ENCODE results near the gene SLC35A3.
"Not testable (repeated sequence)": the region's sequence is repeated elsewhere in the genome, so short reads cannot be mapped to it uniquely, and the experiment has no call there.

SLC35A3 gene

DNA sequence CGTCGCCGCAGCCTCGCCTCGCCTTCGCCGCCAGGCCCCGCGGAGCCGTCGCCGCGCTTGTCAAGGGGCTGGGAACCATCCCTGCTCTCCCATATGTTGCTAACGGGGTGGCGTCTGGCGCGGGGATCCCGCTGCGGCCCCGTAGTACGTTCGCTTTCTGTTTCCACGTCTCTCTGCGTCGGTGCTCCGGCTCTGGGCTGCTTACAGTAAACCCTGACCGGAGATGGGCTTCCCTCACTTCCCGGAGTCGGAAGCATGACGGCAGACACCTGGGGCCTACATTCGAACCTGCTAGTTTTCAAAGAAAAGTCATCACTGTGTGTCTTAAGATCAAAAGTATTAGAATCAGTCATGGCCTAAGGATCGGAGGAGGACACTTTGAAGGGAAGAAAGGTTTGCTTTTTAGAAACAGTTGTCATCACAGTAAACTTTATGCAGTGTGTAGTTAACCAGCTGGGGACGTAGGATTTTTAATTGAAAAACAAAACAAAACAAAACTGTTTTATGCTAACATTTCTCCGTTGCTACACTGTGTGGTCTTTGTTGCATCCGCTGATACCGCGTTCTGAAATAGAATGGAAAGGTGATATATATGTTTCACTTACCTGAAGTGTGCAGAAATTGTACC, 69.0 kb downstream of the SLC35A3 start:
- Histone ChIP-seq H3K27me3 (replicated peaks; ENCODE audit: insufficient read depth, low read length) (no peaks in the 10 kb centered on the region), H3K79me2 (ENCODE audit: low read length) (peaks cover 68% of the 10 kb centered on the region), H2AFZ (ENCODE audit: low read length) (no peak overlapping the region), H4K20me1 (ENCODE audit: insufficient read depth, low read length) (no peaks in the 10 kb centered on the region), H3K4me1 (ENCODE audit: low read length) (no peaks in the 10 kb centered on the region), H3K9me2 (replicated peaks; ENCODE audit: insufficient read depth, low read length) (no peaks in the 10 kb centered on the region), H3K27ac (ENCODE audit: low read length) (peak overlapping the region; percentile 87), H3F3A (ENCODE audit: insufficient read depth, low read length) (peaks cover 9% of the 10 kb centered on the region), H3K4me3 (ENCODE audit: low read length) (peak overlapping the region; percentile 76), H3K9ac (ENCODE audit: low read length) (peak overlapping the region; percentile 94), H3K9me3 (replicated peaks; ENCODE audit: insufficient read depth, low read length) (no peaks in the 10 kb centered on the region), H3K4me2 (ENCODE audit: low read depth, low read length) (peak overlapping the region; percentile 67), H3K36me3 (replicated peaks; ENCODE audit: insufficient read depth, low read length) (no peaks in the 10 kb centered on the region)
- DNase-seq: peak; percentile 55
- TF ChIP-seq EZH2phosphoT487 (IDR thresholded peaks at IDR 0.05; ENCODE audit: low read length) (no peak), EZH2 (optimal IDR thresholded peaks at IDR 0.05; ENCODE audit: low read depth, low read length) (no peak)
- TF ChIP-seq, protein P1, sequence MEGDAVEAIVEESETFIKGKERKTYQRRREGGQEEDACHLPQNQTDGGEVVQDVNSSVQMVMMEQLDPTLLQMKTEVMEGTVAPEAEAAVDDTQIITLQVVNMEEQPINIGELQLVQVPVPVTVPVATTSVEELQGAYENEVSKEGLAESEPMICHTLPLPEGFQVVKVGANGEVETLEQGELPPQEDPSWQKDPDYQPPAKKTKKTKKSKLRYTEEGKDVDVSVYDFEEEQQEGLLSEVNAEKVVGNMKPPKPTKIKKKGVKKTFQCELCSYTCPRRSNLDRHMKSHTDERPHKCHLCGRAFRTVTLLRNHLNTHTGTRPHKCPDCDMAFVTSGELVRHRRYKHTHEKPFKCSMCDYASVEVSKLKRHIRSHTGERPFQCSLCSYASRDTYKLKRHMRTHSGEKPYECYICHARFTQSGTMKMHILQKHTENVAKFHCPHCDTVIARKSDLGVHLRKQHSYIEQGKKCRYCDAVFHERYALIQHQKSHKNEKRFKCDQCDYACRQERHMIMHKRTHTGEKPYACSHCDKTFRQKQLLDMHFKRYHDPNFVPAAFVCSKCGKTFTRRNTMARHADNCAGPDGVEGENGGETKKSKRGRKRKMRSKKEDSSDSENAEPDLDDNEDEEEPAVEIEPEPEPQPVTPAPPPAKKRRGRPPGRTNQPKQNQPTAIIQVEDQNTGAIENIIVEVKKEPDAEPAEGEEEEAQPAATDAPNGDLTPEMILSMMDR (IDR thresholded peaks at IDR 0.05; ENCODE audit: low read length): no peak

DNA sequence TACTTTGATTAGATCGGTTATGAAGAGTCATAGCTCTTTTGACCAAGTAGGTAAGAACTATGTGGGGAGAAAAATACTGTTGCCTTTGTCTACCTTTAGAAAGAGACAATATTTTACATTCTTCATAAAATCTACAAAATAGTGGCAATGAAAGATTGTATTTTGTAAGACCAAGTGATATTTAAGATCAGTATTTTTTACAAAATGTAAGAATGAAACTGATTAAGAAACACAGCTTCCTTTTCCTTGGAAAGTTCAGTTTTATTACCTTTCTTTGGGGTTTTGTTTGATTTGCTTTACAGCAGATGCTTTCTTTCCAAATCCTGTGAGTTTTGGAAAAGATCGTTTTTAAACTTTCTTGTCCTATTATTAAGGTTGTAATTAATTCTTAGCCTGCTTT, 69.8 kb downstream of the SLC35A3 start:
- Histone ChIP-seq H3K4me2 (ENCODE audit: low read depth, low read length) (peak overlapping the region; percentile 67), H3K4me1 (ENCODE audit: low read length) (no peaks in the 10 kb centered on the region), H3F3A (ENCODE audit: insufficient read depth, low read length) (peaks cover 9% of the 10 kb centered on the region), H3K27ac (ENCODE audit: low read length) (peak overlapping the region; percentile 87; the same call in 1 of the 2 replicates), H3K9ac (ENCODE audit: low read length) (peak overlapping the region; percentile 94; the same call in 1 of the 2 replicates), H3K36me3 (replicated peaks; ENCODE audit: insufficient read depth, low read length) (no peaks in the 10 kb centered on the region), H4K20me1 (ENCODE audit: insufficient read depth, low read length) (no peaks in the 10 kb centered on the region), H3K79me2 (ENCODE audit: low read length) (peaks cover 76% of the 10 kb centered on the region), H3K9me2 (replicated peaks; ENCODE audit: insufficient read depth, low read length) (no peaks in the 10 kb centered on the region), H2AFZ (ENCODE audit: low read length) (no peak overlapping the region), H3K9me3 (replicated peaks; ENCODE audit: insufficient read depth, low read length) (no peaks in the 10 kb centered on the region), H3K4me3 (ENCODE audit: low read length) (peak overlapping the region; percentile 76), H3K27me3 (replicated peaks; ENCODE audit: insufficient read depth, low read length) (no peaks in the 10 kb centered on the region)
- TF ChIP-seq, protein P1 (IDR thresholded peaks at IDR 0.05; ENCODE audit: low read length): no peak
- no peak for TF ChIP-seq EZH2 (optimal IDR thresholded peaks at IDR 0.05; ENCODE audit: low read depth, low read length)
- TF ChIP-seq EZH2phosphoT487 (IDR thresholded peaks at IDR 0.05; ENCODE audit: low read length): no peak
- no peak for DNase-seq

DNA sequence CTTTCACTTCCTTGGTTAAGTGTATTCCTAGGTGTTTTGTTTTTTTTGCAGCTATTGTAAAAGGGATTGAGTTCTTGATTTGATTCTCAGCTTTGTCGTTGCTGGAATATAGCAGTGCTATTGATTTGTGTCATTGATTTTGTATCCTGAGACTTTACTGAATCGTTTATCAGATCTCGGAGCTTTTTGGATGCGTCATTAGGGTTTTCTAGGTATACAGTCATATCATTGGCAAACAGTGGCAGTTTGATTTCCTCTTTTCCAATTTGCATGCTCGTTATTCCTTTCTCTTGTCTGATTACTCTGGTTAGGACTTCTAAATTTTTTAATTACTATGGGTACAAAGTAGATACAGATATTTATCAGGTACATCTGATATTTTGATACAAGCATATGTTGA, 75.4 kb downstream of the SLC35A3 start:
- Histone ChIP-seq H3F3A (ENCODE audit: insufficient read depth, low read length) (no peaks in the 10 kb centered on the region), H3K4me2 (ENCODE audit: low read depth, low read length) (no peak overlapping the region), H3K27me3 (replicated peaks; ENCODE audit: insufficient read depth, low read length) (no peaks in the 10 kb centered on the region), H3K9ac (ENCODE audit: low read length) (no peak overlapping the region), H3K4me1 (ENCODE audit: low read length) (no peaks in the 10 kb centered on the region), H3K36me3 (replicated peaks; ENCODE audit: insufficient read depth, low read length) (no peaks in the 10 kb centered on the region), H3K79me2 (ENCODE audit: low read length) (peaks cover 100% of the 10 kb centered on the region), H4K20me1 (ENCODE audit: insufficient read depth, low read length) (no peaks in the 10 kb centered on the region), H3K27ac (ENCODE audit: low read length) (no peak overlapping the region), H3K4me3 (ENCODE audit: low read length) (no peak overlapping the region), H3K9me2 (replicated peaks; ENCODE audit: insufficient read depth, low read length) (no peaks in the 10 kb centered on the region), H2AFZ (ENCODE audit: low read length) (no peak overlapping the region), H3K9me3 (replicated peaks; ENCODE audit: insufficient read depth, low read length) (no peaks in the 10 kb centered on the region)
- DNase-seq: no peak
- TF ChIP-seq EZH2 (optimal IDR thresholded peaks at IDR 0.05; ENCODE audit: low read depth, low read length) (no peak), EZH2phosphoT487 (IDR thresholded peaks at IDR 0.05; ENCODE audit: low read length) (no peak)
- TF ChIP-seq, protein P1 (IDR thresholded peaks at IDR 0.05; ENCODE audit: low read length): no peak

DNA sequence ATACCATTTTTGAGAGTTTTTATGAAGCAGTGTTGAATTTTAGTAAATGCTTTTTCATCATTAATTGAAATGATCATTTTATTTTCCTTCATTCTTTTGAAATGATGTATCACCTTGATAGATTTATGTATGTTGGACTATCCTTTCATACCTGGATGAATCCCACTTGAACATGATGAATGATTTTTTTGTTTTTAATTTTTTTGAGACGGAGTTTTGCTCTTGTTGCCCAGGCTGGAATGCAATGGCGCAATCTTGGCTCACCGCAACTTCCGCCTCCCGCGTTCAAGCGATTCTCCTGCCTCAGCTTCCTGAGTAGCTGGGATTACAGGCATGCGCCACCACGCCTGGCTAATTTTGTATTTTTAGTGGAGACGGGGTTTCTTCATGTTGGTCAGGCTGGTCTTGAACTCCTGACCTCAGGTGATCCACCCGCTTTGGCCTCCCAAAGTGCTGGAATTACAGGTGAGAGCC, 77.5 kb downstream of the SLC35A3 start:
- H3K36me3 ChIP-seq (replicated peaks; ENCODE audit: insufficient read depth, low read length); H3K4me3 ChIP-seq (ENCODE audit: low read length): not testable (repeated sequence)

More for the DNA sequence above, 77.5 kb downstream of the SLC35A3 start:
- not testable (repeated sequence) for H3K27ac ChIP-seq (ENCODE audit: low read length); DNase-seq; H3K4me1 ChIP-seq (ENCODE audit: low read length); H2AFZ ChIP-seq (ENCODE audit: low read length); H3K9ac ChIP-seq (ENCODE audit: low read length); H3K9me2 ChIP-seq (replicated peaks; ENCODE audit: insufficient read depth, low read length); H4K20me1 ChIP-seq (ENCODE audit: insufficient read depth, low read length); H3K9me3 ChIP-seq (replicated peaks; ENCODE audit: insufficient read depth, low read length); H3F3A ChIP-seq (ENCODE audit: insufficient read depth, low read length); H3K27me3 ChIP-seq (replicated peaks; ENCODE audit: insufficient read depth, low read length)
- H3K79me2 ChIP-seq (ENCODE audit: low read length): peaks cover 94% of the 10 kb centered on the region
- peak overlapping the region; percentile 41; the same call in 1 of the 2 replicates for H3K4me2 ChIP-seq (ENCODE audit: low read depth, low read length)
